Measurements from ENCODE around the gene HDAC5. TPM values are rescaled to one million over a fixed set of nuclear protein-coding genes. Genes with fewer than 3 reads are reported as not detected.

Gene HDAC5
- 13.6 to 15.8 TPM (median 14.3 TPM) in 5 replicates for total RNA-seq (2022; extraction: Qiagen RNA extraction; ENCODE audit: low read depth)

GRCh38 chr17:44123356-44124117 is at the start of gene HDAC5:
HDAC5 (minus strand) TSS chr17:44123641; CDS start chr17:44117515, 6,126 bp downstream.

GRCh38 chr17:44170499-44171201 is 47.2 kb upstream of the HDAC5 start, which contains the start of gene ASB16:
ASB16 (plus strand) TSS chr17:44170704; CDS start chr17:44170790, 86 bp downstream.

GRCh38 chr17:44070455-44071197 is 52.8 kb downstream of the HDAC5 start, which contains the start of gene G6PC3:
G6PC3 (plus strand) TSS chr17:44070735; CDS start chr17:44070966, 231 bp downstream.

GRCh38 chr17:44066204-44066930 is 57.1 kb downstream of the HDAC5 start, which contains the start of gene LSM12:
LSM12 (minus strand) TSS chr17:44066671; CDS start chr17:44066587, 84 bp downstream.

Other genes with a start within 250 kb of the HDAC5 start
- gene MPP2, start 216.1 kb downstream of the HDAC5 start, total RNA-seq (2022; extraction: Qiagen RNA extraction; ENCODE audit: low read depth), result 1.3 to 2.4 TPM (median 2.1 TPM) in 5 replicates
- not detected in 5 replicates for gene PPY, start 181.2 kb downstream of the HDAC5 start, total RNA-seq (2022; extraction: Qiagen RNA extraction; ENCODE audit: low read depth)
- 0.11 TPM in 1 of 5 replicates, not detected in the others for gene PYY, start 169.7 kb downstream of the HDAC5 start, total RNA-seq (2022; extraction: Qiagen RNA extraction; ENCODE audit: low read depth)
- 0.75 to 1.1 TPM (median 0.94 TPM) in 5 replicates for gene NAGS, start 119.0 kb downstream of the HDAC5 start, total RNA-seq (2022; extraction: Qiagen RNA extraction; ENCODE audit: low read depth)
- 23.1 to 34.5 TPM (median 32.4 TPM) in 5 replicates for gene TMEM101, start 108.7 kb downstream of the HDAC5 start, total RNA-seq (2022; extraction: Qiagen RNA extraction; ENCODE audit: low read depth)
- 50.7 to 55.5 TPM (median 54.1 TPM) in 5 replicates for gene LSM12, start 57.0 kb downstream of the HDAC5 start, total RNA-seq (2022; extraction: Qiagen RNA extraction; ENCODE audit: low read depth)
- gene G6PC3, start 52.9 kb downstream of the HDAC5 start, total RNA-seq (2022; extraction: Qiagen RNA extraction; ENCODE audit: low read depth), result 105 to 173 TPM (median 164 TPM) in 5 replicates
- gene HROB, start 18.3 kb upstream of the HDAC5 start, total RNA-seq (2022; extraction: Qiagen RNA extraction; ENCODE audit: low read depth), result 8.1 to 10.5 TPM (median 9.5 TPM) in 5 replicates
- 0.17 TPM in 1 of 5 replicates, not detected in the others for gene ASB16, start 47.1 kb upstream of the HDAC5 start, total RNA-seq (2022; extraction: Qiagen RNA extraction; ENCODE audit: low read depth)
- gene TMUB2, start 63.3 kb upstream of the HDAC5 start, total RNA-seq (2022; extraction: Qiagen RNA extraction; ENCODE audit: low read depth), result 35.7 to 45.8 TPM (median 44.6 TPM) in 5 replicates
- 55.1 to 69.0 TPM (median 65.1 TPM) in 5 replicates for gene ATXN7L3, start 76.2 kb upstream of the HDAC5 start, total RNA-seq (2022; extraction: Qiagen RNA extraction; ENCODE audit: low read depth)
- 99.9 to 104 TPM (median 102 TPM) in 5 replicates for gene UBTF, start 96.0 kb upstream of the HDAC5 start, total RNA-seq (2022; extraction: Qiagen RNA extraction; ENCODE audit: low read depth)
- 0.02 TPM in 1 of 5 replicates, not detected in the others for gene SLC4A1, start 144.5 kb upstream of the HDAC5 start, total RNA-seq (2022; extraction: Qiagen RNA extraction; ENCODE audit: low read depth)
- 0.53 to 0.94 TPM (median 0.83 TPM) in 5 replicates for gene RUNDC3A, start 185.0 kb upstream of the HDAC5 start, total RNA-seq (2022; extraction: Qiagen RNA extraction; ENCODE audit: low read depth)
- 145 to 215 TPM (median 198 TPM) in 5 replicates for gene SLC25A39, start 201.2 kb upstream of the HDAC5 start, total RNA-seq (2022; extraction: Qiagen RNA extraction; ENCODE audit: low read depth)
- gene GRN, start 221.7 kb upstream of the HDAC5 start, total RNA-seq (2022; extraction: Qiagen RNA extraction; ENCODE audit: low read depth), result 217 to 252 TPM (median 238 TPM) in 5 replicates
- 2.4 to 4.5 TPM (median 4.1 TPM) in 5 replicates for gene FAM171A2, start 240.2 kb upstream of the HDAC5 start, total RNA-seq (2022; extraction: Qiagen RNA extraction; ENCODE audit: low read depth)